Loucy (cell line): ENCODE data around the gene PDCD10.

Source experiments
- CTCF ChIP-seq: fragments of 200-600 bp; sonication (generic); conservative IDR thresholded peaks from 2 replicates; pipeline ENCODE4 v1.5.1; 2014; ENCODE audit warnings: mild to moderate bottlenecking, antibody characterized with exemption, low read length
- EZH2phosphoT487 ChIP-seq: fragments of 200-600 bp; IDR thresholded peaks from 2 replicates; pipeline ENCODE4 v1.6.1; 2018; ENCODE audit warnings: antibody characterized with exemption, mild to moderate bottlenecking, moderate library complexity, borderline replicate concordance

GRCh38 chr3:167749209-167749608 is 14.5 kb upstream of the PDCD10 start:
- TF ChIP-seq CTCF (no peak), EZH2phosphoT487 (no peak)
